Measurements from ENCODE around the gene SLC35F4. TPM values are rescaled to one million over a fixed set of nuclear protein-coding genes. Genes with fewer than 3 reads are reported as not detected.

SLC35F4 gene
- not detected for total RNA-seq

DNA sequence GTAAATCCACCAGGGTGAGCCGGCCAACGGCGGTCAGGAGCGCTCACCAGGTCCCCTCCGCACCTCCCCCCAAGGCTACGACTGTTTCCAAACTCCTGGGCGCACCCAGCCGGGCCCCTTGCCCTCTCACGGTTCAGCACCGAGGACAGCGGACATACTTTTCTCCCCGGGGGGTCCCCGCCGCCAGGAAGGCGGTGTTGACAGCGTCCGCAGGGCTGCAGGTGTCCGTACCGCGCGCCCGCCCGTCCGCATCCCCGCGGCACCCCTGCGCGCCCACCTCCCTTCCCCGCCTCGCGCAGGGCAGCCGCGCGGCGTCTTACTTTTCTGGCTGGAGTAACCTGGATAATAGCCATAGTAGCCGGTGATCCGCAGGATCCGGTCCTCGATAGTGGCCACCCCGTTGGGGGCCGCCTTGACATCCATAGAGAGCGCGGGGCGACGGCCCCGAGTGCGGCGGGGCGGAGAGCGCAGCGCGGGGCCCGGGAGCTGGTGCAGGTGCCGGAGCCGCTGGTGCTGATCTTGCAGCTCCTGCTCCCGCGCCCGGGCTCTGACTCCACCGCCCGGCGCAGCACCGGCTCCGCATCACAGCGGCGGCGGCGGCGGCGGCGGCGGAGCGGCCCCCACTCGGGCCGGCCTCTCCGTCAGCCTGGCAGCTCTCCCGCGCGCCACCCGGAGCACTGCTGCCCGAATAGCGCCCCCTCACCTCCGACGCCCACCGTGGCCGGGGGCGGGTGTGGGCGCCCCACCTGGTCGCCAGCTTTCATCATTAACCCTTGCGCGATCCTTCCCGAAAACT lies at the start of gene SLC35F4:
Gene SLC35F4, minus strand, starts transcription at position 690 of the 796 bp plus-strand sequence.
- TF ChIP-seq EP300 (IDR thresholded peaks at IDR 0.05) (no peak), POLR2A (IDR thresholded peaks at IDR 0.05) (no peak), POLR2AphosphoS5 (IDR thresholded peaks at IDR 0.05) (no peak)
- TF ChIP-seq, protein P1, sequence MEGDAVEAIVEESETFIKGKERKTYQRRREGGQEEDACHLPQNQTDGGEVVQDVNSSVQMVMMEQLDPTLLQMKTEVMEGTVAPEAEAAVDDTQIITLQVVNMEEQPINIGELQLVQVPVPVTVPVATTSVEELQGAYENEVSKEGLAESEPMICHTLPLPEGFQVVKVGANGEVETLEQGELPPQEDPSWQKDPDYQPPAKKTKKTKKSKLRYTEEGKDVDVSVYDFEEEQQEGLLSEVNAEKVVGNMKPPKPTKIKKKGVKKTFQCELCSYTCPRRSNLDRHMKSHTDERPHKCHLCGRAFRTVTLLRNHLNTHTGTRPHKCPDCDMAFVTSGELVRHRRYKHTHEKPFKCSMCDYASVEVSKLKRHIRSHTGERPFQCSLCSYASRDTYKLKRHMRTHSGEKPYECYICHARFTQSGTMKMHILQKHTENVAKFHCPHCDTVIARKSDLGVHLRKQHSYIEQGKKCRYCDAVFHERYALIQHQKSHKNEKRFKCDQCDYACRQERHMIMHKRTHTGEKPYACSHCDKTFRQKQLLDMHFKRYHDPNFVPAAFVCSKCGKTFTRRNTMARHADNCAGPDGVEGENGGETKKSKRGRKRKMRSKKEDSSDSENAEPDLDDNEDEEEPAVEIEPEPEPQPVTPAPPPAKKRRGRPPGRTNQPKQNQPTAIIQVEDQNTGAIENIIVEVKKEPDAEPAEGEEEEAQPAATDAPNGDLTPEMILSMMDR (IDR thresholded peaks at IDR 0.05) = no peak
- Histone ChIP-seq H3K4me3 (peak within 1 kb of the TSS; percentile 37), H3K27me3 (peaks cover 53% of the 10 kb centered on the region), H3K4me1 (peaks cover 12% of the 10 kb centered on the region), H3K36me3 (no peaks in the 10 kb centered on the region), H3K27ac (no peak within 1 kb of the TSS), H3K9me3 (no peaks in the 10 kb centered on the region)
- no peak for DNase-seq (ENCODE audit: low spot score in 2 of 2)
- 4% methylated on average over 8 of the region's 91 CpGs for WGBS

DNA sequence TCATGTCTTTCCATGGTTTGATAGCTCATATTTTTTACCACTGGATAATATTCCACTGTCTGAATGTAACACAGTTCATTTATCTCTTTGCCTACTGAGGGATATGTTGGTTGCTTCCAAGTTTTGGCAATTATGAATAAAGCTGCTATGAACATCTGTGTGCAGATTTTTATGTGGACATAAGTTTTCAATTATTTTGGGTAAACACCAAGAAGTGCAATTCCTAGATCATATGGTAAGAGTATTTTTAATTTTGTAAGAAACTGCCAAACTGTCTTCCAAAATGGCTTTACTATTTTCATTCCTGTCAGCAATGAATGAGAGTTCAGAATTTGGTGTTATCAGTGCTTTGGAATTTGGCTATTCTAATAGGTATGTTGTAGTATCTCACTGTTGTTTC lies 43.7 kb upstream of the SLC35F4 start:
- H3K36me3 ChIP-seq = no peaks in the 10 kb centered on the region
- no peaks in the 10 kb centered on the region for H3K9me3 ChIP-seq
- H3K27me3 ChIP-seq = no peaks in the 10 kb centered on the region
- H3K4me3 ChIP-seq = no peak overlapping the region
- no peaks in the 10 kb centered on the region for H3K4me1 ChIP-seq
- H3K27ac ChIP-seq = no peak overlapping the region
- DNase-seq (ENCODE audit: low spot score in 2 of 2) = no peak
- TF ChIP-seq, protein P1 (IDR thresholded peaks at IDR 0.05) = no peak
- TF ChIP-seq POLR2AphosphoS5 (IDR thresholded peaks at IDR 0.05) (no peak), EP300 (IDR thresholded peaks at IDR 0.05) (no peak)

DNA sequence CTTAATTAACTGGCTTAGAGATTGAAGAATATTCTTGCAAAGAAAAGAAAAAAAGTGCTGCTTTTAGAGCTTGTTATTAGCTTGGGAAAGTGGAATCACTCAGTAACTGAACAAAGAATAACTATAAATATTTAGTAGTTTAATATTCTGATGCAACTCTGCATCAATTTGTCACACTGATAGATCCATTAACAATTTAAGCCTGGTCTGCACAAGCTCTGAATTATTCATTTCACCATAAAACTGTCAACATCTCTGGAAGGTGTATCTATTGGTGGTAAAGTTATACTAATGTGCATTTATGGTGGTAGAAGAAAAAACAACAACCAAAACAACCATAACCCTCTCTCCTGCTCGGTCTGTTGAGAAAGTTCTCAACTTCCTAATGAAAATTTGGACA lies 38.1 kb upstream of the SLC35F4 start:
- Histone ChIP-seq H3K27ac (no peak overlapping the region), H3K4me1 (no peaks in the 10 kb centered on the region), H3K4me3 (no peak overlapping the region), H3K9me3 (no peaks in the 10 kb centered on the region), H3K27me3 (no peaks in the 10 kb centered on the region), H3K36me3 (no peaks in the 10 kb centered on the region)
- WGBS = 65% methylated on average over 1 of the region's 1 CpG
- TF ChIP-seq POLR2AphosphoS5 (IDR thresholded peaks at IDR 0.05) = no peak
- no peak for TF ChIP-seq POLR2A (IDR thresholded peaks at IDR 0.05)
- no peak for TF ChIP-seq EP300 (IDR thresholded peaks at IDR 0.05)
- TF ChIP-seq, protein P1 (IDR thresholded peaks at IDR 0.05) = no peak
- DNase-seq (ENCODE audit: low spot score in 2 of 2) = no peak

DNA sequence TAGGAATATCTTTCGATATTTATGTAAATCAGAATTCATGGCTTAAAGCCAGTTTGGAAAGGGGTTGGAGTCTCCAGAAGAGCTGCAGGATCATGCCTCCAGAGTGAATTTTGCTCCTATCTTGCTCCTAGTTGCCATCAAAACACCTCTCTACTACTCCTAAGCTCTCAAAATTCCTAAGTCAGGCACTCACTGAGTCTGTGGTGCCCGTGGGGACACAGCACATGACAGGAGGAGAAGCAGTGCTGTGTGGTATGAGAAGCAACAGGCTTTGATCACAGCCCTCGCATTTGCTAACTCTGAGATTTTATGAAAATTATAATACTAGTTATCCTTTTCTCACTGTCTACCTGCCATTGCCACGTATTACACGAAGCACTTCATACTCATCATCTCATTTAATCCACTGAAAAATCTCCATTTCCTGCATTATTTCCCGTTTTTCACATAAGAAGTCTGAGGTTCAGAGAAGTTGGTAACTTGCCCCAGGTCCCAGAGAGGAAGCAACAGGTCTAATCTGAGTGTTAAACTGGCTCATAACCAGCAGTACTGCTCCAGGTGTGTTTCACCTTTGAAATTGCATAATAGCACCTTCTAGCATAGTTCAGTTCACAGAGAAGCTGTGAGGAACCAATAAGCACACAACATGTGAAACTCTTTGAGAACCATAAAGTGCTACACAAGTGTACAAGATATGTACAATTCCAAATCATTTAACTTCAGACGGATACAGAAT lies 33.1 kb upstream of the SLC35F4 start:
- Histone ChIP-seq H3K27ac (no peak overlapping the region), H3K36me3 (no peaks in the 10 kb centered on the region), H3K4me3 (no peak overlapping the region), H3K9me3 (no peaks in the 10 kb centered on the region), H3K27me3 (peaks cover 3% of the 10 kb centered on the region), H3K4me1 (no peaks in the 10 kb centered on the region)
- 55% methylated on average over 7 of the region's 7 CpGs for WGBS
- DNase-seq (ENCODE audit: low spot score in 2 of 2) = no peak
- TF ChIP-seq EP300 (IDR thresholded peaks at IDR 0.05) (no peak), POLR2A (IDR thresholded peaks at IDR 0.05) (no peak), POLR2AphosphoS5 (IDR thresholded peaks at IDR 0.05) (no peak)
- TF ChIP-seq, protein P1 (IDR thresholded peaks at IDR 0.05) = no peak

DNA sequence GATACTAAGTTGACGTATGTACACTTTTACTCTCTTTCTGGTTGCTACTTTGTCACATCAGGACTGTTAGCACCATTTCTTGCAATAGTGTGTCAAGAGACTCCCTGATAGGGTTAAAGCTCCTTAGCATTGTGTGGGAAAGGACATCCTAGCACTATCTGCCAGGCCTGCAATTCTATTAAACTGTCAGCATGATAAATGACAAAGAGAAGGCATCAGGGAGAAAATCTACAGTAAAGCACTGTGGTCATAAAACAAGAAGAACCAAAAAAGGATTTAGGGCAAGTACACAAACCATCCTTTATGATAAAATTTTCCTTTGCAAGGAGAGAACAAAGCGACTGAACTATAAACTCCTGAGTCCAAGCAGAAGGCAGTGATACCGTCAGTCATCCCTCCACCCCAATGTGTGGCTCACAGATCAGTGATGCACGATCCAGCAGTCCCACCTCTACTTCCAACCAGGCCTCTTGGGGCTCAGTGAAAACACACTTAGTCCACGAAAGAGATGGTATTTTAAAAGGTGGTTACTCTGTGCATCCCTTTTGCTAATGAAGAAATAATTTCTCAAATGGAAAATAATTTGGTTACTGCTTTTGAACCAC lies 31.4 kb upstream of the SLC35F4 start:
- Histone ChIP-seq H3K9me3 (no peaks in the 10 kb centered on the region), H3K4me3 (no peak overlapping the region), H3K27me3 (peaks cover 3% of the 10 kb centered on the region), H3K4me1 (no peaks in the 10 kb centered on the region), H3K36me3 (no peaks in the 10 kb centered on the region), H3K27ac (no peak overlapping the region)
- 50% methylated on average over 5 of the region's 5 CpGs for WGBS
- DNase-seq (ENCODE audit: low spot score in 2 of 2) = no peak
- TF ChIP-seq EP300 (IDR thresholded peaks at IDR 0.05) (no peak), POLR2A (IDR thresholded peaks at IDR 0.05) (no peak), POLR2AphosphoS5 (IDR thresholded peaks at IDR 0.05) (no peak)
- TF ChIP-seq, protein P1 (IDR thresholded peaks at IDR 0.05) = no peak

All from suprapubic skin (tissue), 4 donors.